Uterus (tissue), 4 donors: ENCODE data around the gene PTPRU. TPM values are rescaled to one million over a fixed set of nuclear protein-coding genes. Genes with fewer than 3 reads are reported as not detected.

Experiments used
- DNase-seq, 2 donors: peaks; one replicate each; pipeline ENCODE4 v3.0.0-alpha.2; 2019 to 2020
- H3K27ac ChIP-seq, 2 donors: fragments of 200-600 bp; sonication (generic); 1 replicate in 1 of 2; 2 replicates in 1 of 2; pipeline ENCODE4 v1.5.1; 2016 to 2018
- H3K27me3 ChIP-seq, 2 donors: fragments of 200-600 bp; sonication (generic); one replicate each; pipeline ENCODE4 v1.5.1; 2018 to 2019; ENCODE audit warnings: control low read depth in 1 of 2
- H3K36me3 ChIP-seq, 2 donors: fragments of 200-600 bp; sonication (generic); one replicate each; pipeline ENCODE4 v1.5.1; 2019; ENCODE audit warnings: control low read depth in 1 of 2
- H3K4me1 ChIP-seq, 2 donors: fragments of 200-600 bp; sonication (generic); one replicate each; pipeline ENCODE4 v1.5.1; 2018 to 2019; ENCODE audit warnings: control low read depth in 1 of 2
- H3K4me3 ChIP-seq, 2 donors: fragments of 200-600 bp; sonication (generic); 1 replicate in 1 of 2; 2 replicates in 1 of 2; pipeline ENCODE4 v1.5.1; 2018 to 2019; ENCODE audit warnings: mild to moderate bottlenecking in 1 of 2
- H3K9me3 ChIP-seq, 2 donors: fragments of 200-600 bp; sonication (generic); one replicate each; pipeline ENCODE4 v1.5.1; 2019; ENCODE audit warnings: control low read depth in 1 of 2
- CTCF ChIP-seq, 4 experiments: fragments of 200-600 bp in 2 of 4; fragments of 450-650 bp in 2 of 4; sonication (generic) in 2 of 4; IDR thresholded peaks; one replicate each; pipeline ENCODE4 v1.5.1; 2016 to 2019; ENCODE audit warnings: antibody characterized with exemption in 4 of 4, mild to moderate bottlenecking in 2 of 4, moderate library complexity in 1 of 4
- POLR2A ChIP-seq, 2 donors: fragments of 450-650 bp; IDR thresholded peaks; one replicate each; pipeline ENCODE4 v1.6.1; 2016; ENCODE audit warnings: antibody characterized with exemption in 2 of 2, mild to moderate bottlenecking in 1 of 2, moderate library complexity in 1 of 2
- intact Hi-C: fragments of 100-400 bp; cut with DNase I; formaldehyde crosslinking; loops from one replicate; pipeline ENCODE4 v1.15.1; 2023; ENCODE audit warnings: low total_unique reads
- total RNA-seq, 4 donors: library from RNA; depleted of rRNA in 3 of 4; stranded (reverse); fragments of >200 nt in 3 of 4; gene quantifications; one replicate each; pipeline versions ENCODE4 v1.1.0 to v1.2.4, GENCODE V29; 2014 to 2023
- donor health status: DM: yes; HTN: yes; CAD: no.

PTPRU gene
- total RNA-seq, 4 donors from 2014 or later, result 9.5 to 48.2 (median 33.4) TPM

DNA sequence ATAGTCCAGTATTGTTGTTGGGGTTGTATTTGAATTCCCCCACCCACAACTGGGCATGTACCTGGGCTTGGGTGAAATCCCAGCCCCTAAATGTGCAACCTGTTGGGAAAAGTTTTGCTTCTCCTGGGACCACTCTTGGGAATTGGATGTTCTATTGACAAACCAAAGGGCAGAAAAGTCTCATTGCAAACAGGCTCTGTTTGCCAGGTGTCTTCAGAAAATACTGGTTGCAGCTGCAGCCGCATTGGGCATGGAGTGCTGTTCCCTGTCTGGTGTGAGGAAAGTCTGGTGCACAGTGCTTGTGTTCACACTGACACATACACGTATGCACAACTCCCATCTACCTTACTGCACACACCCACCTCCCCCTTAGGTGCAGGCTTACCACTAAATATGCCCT is 12.1 kb downstream of the PTPRU start:
- intact Hi-C loops, result loop anchor here (10.0 kb wide), 2 partner anchors 836 to 1126 kb away; no protein-coding TSS in a partner anchor
- TF ChIP-seq POLR2A (IDR thresholded peaks at IDR 0.05) (no peak), CTCF (IDR thresholded peaks at IDR 0.05) (no peak)
- Histone ChIP-seq H3K36me3 (no peaks in the 10 kb centered on the region), H3K27ac (no peak overlapping the region), H3K9me3 (no peaks in the 10 kb centered on the region), H3K27me3 (no peaks in the 10 kb centered on the region), H3K4me1 (no peaks in the 10 kb centered on the region), H3K4me3 (no peak overlapping the region)
- DNase-seq, result no peak

- no peaks in the 10 kb centered on the region for H3K4me1 ChIP-seq
- no peaks in the 10 kb centered on the region for H3K36me3 ChIP-seq
- H3K27me3 ChIP-seq, result no peaks in the 10 kb centered on the region
- H3K9me3 ChIP-seq, result no peaks in the 10 kb centered on the region
- H3K4me3 ChIP-seq, result no peak overlapping the region
- no peak for DNase-seq
- H3K27ac ChIP-seq, result no peak overlapping the region
- intact Hi-C loops, result loop anchor here (10.0 kb wide), 2 partner anchors 836 to 1126 kb away; no protein-coding TSS in a partner anchor
- TF ChIP-seq POLR2A (IDR thresholded peaks at IDR 0.05), result no peak
- no peak for TF ChIP-seq CTCF (IDR thresholded peaks at IDR 0.05)
Measured at GRCh38 chr1:29249170-29249691, 12.9 kb downstream of the PTPRU start.

DNA sequence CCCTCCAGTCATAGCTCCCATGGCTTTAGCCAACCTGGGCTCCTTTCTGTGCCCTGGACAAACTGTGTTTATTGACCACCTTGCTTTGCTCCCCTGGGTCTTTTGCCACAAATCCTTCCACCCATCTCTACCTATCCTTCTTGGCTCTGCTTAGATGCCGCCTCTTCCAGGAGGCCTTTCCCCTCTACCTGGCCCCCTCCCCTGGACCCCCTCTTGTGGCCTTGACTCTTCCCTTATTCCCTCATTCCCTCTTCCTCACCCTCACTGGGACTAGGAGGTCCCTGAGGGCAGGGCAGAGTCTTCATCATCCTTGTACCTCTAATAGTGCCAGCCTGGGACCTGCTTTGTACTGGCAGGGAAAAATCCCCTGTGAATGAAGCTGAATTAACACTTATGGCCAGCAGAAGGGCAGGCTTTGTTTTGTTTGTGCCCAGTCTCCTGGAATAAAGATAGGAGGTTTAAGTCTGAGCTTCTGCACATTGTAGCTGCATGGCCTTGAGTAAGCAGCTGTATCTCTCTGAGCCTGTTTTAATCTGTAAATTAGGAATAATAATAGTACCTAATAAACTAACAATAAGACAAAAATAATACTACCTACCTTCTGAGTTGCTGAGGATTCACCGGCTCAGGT is 13.7 kb downstream of the PTPRU start:
- TF ChIP-seq CTCF (IDR thresholded peaks at IDR 0.05), result no peak
- no peak for TF ChIP-seq POLR2A (IDR thresholded peaks at IDR 0.05)
- Histone ChIP-seq H3K27ac (no peak overlapping the region), H3K4me1 (no peaks in the 10 kb centered on the region), H3K36me3 (no peaks in the 10 kb centered on the region), H3K4me3 (no peak overlapping the region), H3K9me3 (no peaks in the 10 kb centered on the region), H3K27me3 (no peaks in the 10 kb centered on the region)
- intact Hi-C loops, result loop anchor here (10.0 kb wide), 2 partner anchors 835 to 1125 kb away; no protein-coding TSS in a partner anchor
- DNase-seq, result no peak

- H3K27ac ChIP-seq, result no peak overlapping the region
- intact Hi-C loops, result no loop called here
- no peaks in the 10 kb centered on the region for H3K27me3 ChIP-seq
- no peak for DNase-seq
- no peak overlapping the region for H3K4me3 ChIP-seq
- H3K4me1 ChIP-seq, result no peaks in the 10 kb centered on the region
- TF ChIP-seq POLR2A (IDR thresholded peaks at IDR 0.05) (no peak), CTCF (IDR thresholded peaks at IDR 0.05) (no peak)
- H3K36me3 ChIP-seq, result no peaks in the 10 kb centered on the region
- no peaks in the 10 kb centered on the region for H3K9me3 ChIP-seq
Measured at GRCh38 chr1:29251164-29252124, 15.1 kb downstream of the PTPRU start.
